ENCODE data around the gene PHTF1.

The PHTF1 gene

GRCh38 chr1:113759333-113760101 lies at the start of gene PHTF1:
Gene PHTF1, minus strand, starts transcription at chr1:113759486. Its CDS starts 783 bp downstream, at chr1:113758703.
- DNase-seq: peak; percentile 49 to 77

- DNase-seq: no peak
Observed at GRCh38 chr1:113808450-113809195, 49.3 kb upstream of the PHTF1 start.

- no peak for DNase-seq
Observed at GRCh38 chr1:113805639-113806038, 46.4 kb upstream of the PHTF1 start.

- no peak for DNase-seq
Observed at GRCh38 chr1:113805256-113805531, 45.9 kb upstream of the PHTF1 start.

- no peak for DNase-seq
Observed at GRCh38 chr1:113804421-113805255, 45.4 kb upstream of the PHTF1 start.

- DNase-seq: no peak
Observed at GRCh38 chr1:113802367-113803007, 43.2 kb upstream of the PHTF1 start.

GRCh38 chr1:113800487-113800886 lies 41.2 kb upstream of the PHTF1 start:
- DNase-seq: no peak

- no peak for DNase-seq
Observed at GRCh38 chr1:113797472-113797871, 38.2 kb upstream of the PHTF1 start.

GRCh38 chr1:113793878-113794834 lies 34.9 kb upstream of the PHTF1 start:
- no peak for DNase-seq

- DNase-seq: peak in 1 of 2 experiments; percentile 16
Observed at GRCh38 chr1:113792986-113793385, 33.7 kb upstream of the PHTF1 start.

GRCh38 chr1:113792471-113792870 lies 33.2 kb upstream of the PHTF1 start:
- DNase-seq: no peak

GRCh38 chr1:113788802-113789201 lies 29.5 kb upstream of the PHTF1 start:
- no peak for DNase-seq

- DNase-seq: no peak
Observed at GRCh38 chr1:113787663-113788062, 28.4 kb upstream of the PHTF1 start.

- peak in 1 of 2 experiments; percentile 22 for DNase-seq
Observed at GRCh38 chr1:113786069-113786468, 26.8 kb upstream of the PHTF1 start.

GRCh38 chr1:113784104-113784779 lies 25.0 kb upstream of the PHTF1 start:
- DNase-seq: no peak

GRCh38 chr1:113783254-113784103 lies 24.2 kb upstream of the PHTF1 start:
- DNase-seq: peak; percentile 21 to 84

GRCh38 chr1:113782406-113782805 lies 23.1 kb upstream of the PHTF1 start:
- no peak for DNase-seq

GRCh38 chr1:113780374-113781146 lies 21.3 kb upstream of the PHTF1 start:
- no peak for DNase-seq

GRCh38 chr1:113779542-113779941 lies 20.3 kb upstream of the PHTF1 start:
- DNase-seq: no peak

Measured in NCI-H446 (cell line).